ENCODE measurements around the gene ENPP7.

- TF ChIP-seq SP1 (IDR thresholded peaks at IDR 0.05; ENCODE audit: low read depth) (no peak), EZH2 (IDR thresholded peaks at IDR 0.05) (no peak), CBX3 (IDR thresholded peaks at IDR 0.05; ENCODE audit: low read depth) (no peak), CTCF (IDR thresholded peaks at IDR 0.05 in 2 of 3, conservative IDR thresholded peaks at IDR 0.05 in 1 of 3; ENCODE audit: borderline replicate concordance in 1 of 3, insufficient read depth in 1 of 3, low read depth in 2 of 3, low read length in 2 of 3) (no peak), POLR2AphosphoS5 (IDR thresholded peaks at IDR 0.05; ENCODE audit: low read depth, low read length) (no peak)
These were observed 30.2 kb upstream of the ENPP7 start for GRCh38 chr17:79700592-79700991.
